ENCODE data around the gene IGF1R.

Gene IGF1R

GRCh38 chr15:98714922-98715321, 66.6 kb downstream of the IGF1R start:
- ATAC-seq (ENCODE audit: low read depth) (no peak), DNase-seq (ENCODE audit: low spot score) (no peak)
- H3K27me3 ChIP-seq (ENCODE audit: insufficient read depth, poor library complexity, severe bottlenecking), result no peaks in the 10 kb centered on the region
- peaks cover 2% of the 10 kb centered on the region for H3K9me3 ChIP-seq (ENCODE audit: severe bottlenecking)
- peaks cover 21% of the 10 kb centered on the region for H3K36me3 ChIP-seq (ENCODE audit: low read depth)
- peaks cover 11% of the 10 kb centered on the region for H3K4me1 ChIP-seq (ENCODE audit: insufficient read depth, poor library complexity, severe bottlenecking)
- no peak for TF ChIP-seq CTCF (IDR thresholded peaks at IDR 0.05; ENCODE audit: poor library complexity, severe bottlenecking)
- no peak overlapping the region for H3K4me3 ChIP-seq (ENCODE audit: severe bottlenecking)
- no peak overlapping the region for H3K27ac ChIP-seq (ENCODE audit: poor library complexity, severe bottlenecking)

- TF ChIP-seq CTCF (IDR thresholded peaks at IDR 0.05; ENCODE audit: poor library complexity, severe bottlenecking), result no peak
- Histone ChIP-seq H3K4me1 (ENCODE audit: insufficient read depth, poor library complexity, severe bottlenecking) (peaks cover 11% of the 10 kb centered on the region), H3K27me3 (ENCODE audit: insufficient read depth, poor library complexity, severe bottlenecking) (no peaks in the 10 kb centered on the region), H3K4me3 (ENCODE audit: severe bottlenecking) (no peak overlapping the region), H3K36me3 (ENCODE audit: low read depth) (peaks cover 18% of the 10 kb centered on the region), H3K27ac (ENCODE audit: poor library complexity, severe bottlenecking) (no peak overlapping the region), H3K9me3 (ENCODE audit: severe bottlenecking) (peaks cover 2% of the 10 kb centered on the region)
- no peak for ATAC-seq (ENCODE audit: low read depth)
- DNase-seq (ENCODE audit: low spot score), result no peak
Measured at GRCh38 chr15:98715401-98715800, 67.1 kb downstream of the IGF1R start.

- H3K36me3 ChIP-seq (ENCODE audit: low read depth), result peaks cover 14% of the 10 kb centered on the region
- H3K9me3 ChIP-seq (ENCODE audit: severe bottlenecking), result peaks cover 2% of the 10 kb centered on the region
- TF ChIP-seq CTCF (IDR thresholded peaks at IDR 0.05; ENCODE audit: poor library complexity, severe bottlenecking), result no peak
- ATAC-seq (ENCODE audit: low read depth), result no peak
- no peak overlapping the region for H3K27ac ChIP-seq (ENCODE audit: poor library complexity, severe bottlenecking)
- H3K4me3 ChIP-seq (ENCODE audit: severe bottlenecking), result no peak overlapping the region
- DNase-seq (ENCODE audit: low spot score), result no peak
- H3K27me3 ChIP-seq (ENCODE audit: insufficient read depth, poor library complexity, severe bottlenecking), result no peaks in the 10 kb centered on the region
- H3K4me1 ChIP-seq (ENCODE audit: insufficient read depth, poor library complexity, severe bottlenecking), result peaks cover 11% of the 10 kb centered on the region
Measured at GRCh38 chr15:98715890-98716443, 67.6 kb downstream of the IGF1R start.

GRCh38 chr15:98717371-98717770, 69.0 kb downstream of the IGF1R start:
- ATAC-seq (ENCODE audit: low read depth) (no peak), DNase-seq (ENCODE audit: low spot score) (no peak)
- Histone ChIP-seq H3K27ac (ENCODE audit: poor library complexity, severe bottlenecking) (no peak overlapping the region), H3K36me3 (ENCODE audit: low read depth) (0 out of 2 replicates have a peak, but pooled peaks cover 2% of the 10 kb centered on the region), H3K27me3 (ENCODE audit: insufficient read depth, poor library complexity, severe bottlenecking) (no peaks in the 10 kb centered on the region), H3K4me3 (ENCODE audit: severe bottlenecking) (no peak overlapping the region), H3K9me3 (ENCODE audit: severe bottlenecking) (no peaks in the 10 kb centered on the region), H3K4me1 (ENCODE audit: insufficient read depth, poor library complexity, severe bottlenecking) (peaks cover 11% of the 10 kb centered on the region)
- no peak for TF ChIP-seq CTCF (IDR thresholded peaks at IDR 0.05; ENCODE audit: poor library complexity, severe bottlenecking)

GRCh38 chr15:98717942-98718341, 69.6 kb downstream of the IGF1R start:
- TF ChIP-seq CTCF (IDR thresholded peaks at IDR 0.05; ENCODE audit: poor library complexity, severe bottlenecking), result no peak
- Histone ChIP-seq H3K27me3 (ENCODE audit: insufficient read depth, poor library complexity, severe bottlenecking) (no peaks in the 10 kb centered on the region), H3K4me1 (ENCODE audit: insufficient read depth, poor library complexity, severe bottlenecking) (peaks cover 9% of the 10 kb centered on the region)

More at GRCh38 chr15:98717942-98718341, 69.6 kb downstream of the IGF1R start:
- DNase-seq (ENCODE audit: low spot score), result no peak
- ATAC-seq (ENCODE audit: low read depth), result no peak
- Histone ChIP-seq H3K9me3 (ENCODE audit: severe bottlenecking) (no peaks in the 10 kb centered on the region), H3K27ac (ENCODE audit: poor library complexity, severe bottlenecking) (no peak overlapping the region), H3K4me3 (ENCODE audit: severe bottlenecking) (no peak overlapping the region), H3K36me3 (ENCODE audit: low read depth) (0 out of 2 replicates have a peak, but pooled peaks cover 2% of the 10 kb centered on the region)
